Ovary (tissue), 9 donors: Measurements from ENCODE around the gene GNPTG. TPM values are rescaled to one million over a fixed set of nuclear protein-coding genes. Genes with fewer than 3 reads are reported as not detected.

Experiments
- DNase-seq, 5 donors: peaks; one replicate each; pipeline ENCODE4 v3.0.0-alpha.2; 2019 to 2020
- H3K27ac ChIP-seq, 2 donors: fragments of 200-600 bp; one replicate each; pipeline versions ENCODE4 v1.5.1 to v1.8.0; 2019 to 2022
- H3K27me3 ChIP-seq: fragments of 200-600 bp; one replicate; pipeline ENCODE4 v1.8.0; 2022
- H3K36me3 ChIP-seq: fragments of 200-600 bp; sonication (generic); one replicate; pipeline ENCODE4 v1.5.1; 2019
- H3K4me1 ChIP-seq: one replicate; pipeline ENCODE4 v1.8.1; 2013; ENCODE audit warnings: mild to moderate bottlenecking, moderate library complexity; ENCODE audit not compliant: insufficient read depth
- H3K4me3 ChIP-seq: fragments of 200-600 bp; sonication (generic); one replicate; pipeline ENCODE4 v1.5.1; 2017
- H3K9me3 ChIP-seq, 2 donors: fragments of 200-600 bp in 1 of 2; sonication (generic) in 1 of 2; one replicate each; pipeline versions ENCODE4 v1.5.1 to v1.8.1; 2013 to 2019; ENCODE audit warnings: mild to moderate bottlenecking in 1 of 2, moderate library complexity in 1 of 2
- CTCF ChIP-seq, 3 donors: fragments of 450-650 bp in 2 of 3; fragments of 200-600 bp in 1 of 3; IDR thresholded peaks; one replicate each; pipeline versions ENCODE4 v1.5.1 to v1.8.0; 2016 to 2022; ENCODE audit warnings: antibody characterized with exemption in 3 of 3, mild to moderate bottlenecking in 1 of 3
- EP300 ChIP-seq: sonication (generic); formaldehyde crosslinking; IDR thresholded peaks from one replicate; pipeline ENCODE4 v1.6.1; 2017; ENCODE audit warnings: antibody characterized with exemption
- POLR2A ChIP-seq: fragments of 450-650 bp; IDR thresholded peaks from one replicate; pipeline ENCODE4 v1.6.1; 2017; ENCODE audit warnings: antibody characterized with exemption, mild to moderate bottlenecking, moderate library complexity
- WGBS, 3 donors: extraction: QIAGEN DNeasy Blood & Tissue Kit in 1 of 3; methylation state at CpG; one replicate each; pipeline versions ENCODE4 v1.1.5 to v1.1.7; 2013 to 2017; 5-methylcytosine and 5-hydroxymethylcytosine counted together
- intact Hi-C, 4 donors: fragments of 100-400 bp; cut with DNase I; formaldehyde crosslinking; loops; one replicate each; pipeline versions ENCODE4 v1.11.0 to v1.15.1; 2022 to 2023
- polyA plus RNA-seq, 2 donors: library from polyadenylated mRNA; stranded (reverse); fragments of 200-250 nt in 1 of 2; fragments of 350-450 nt in 1 of 2; fragmentation: Illumina TruSeq in 1 of 2; extraction: RNeasy Lipid Tissue Mini Kit (QIAGEN cat#74804) in 1 of 2; gene quantifications; one replicate each; pipeline ENCODE4 v1.2.3, GENCODE V29; 2013 to 2014
- total RNA-seq, 7 donors: library from RNA; depleted of rRNA in 2 of 7; stranded (reverse); fragments of >200 nt in 2 of 7; fragmentation: NEBNext Ultra II Directional in 3 of 7; extraction: Animal tissue kit (Norgen Biotek cat#: 25700) in 3 of 7; gene quantifications; one replicate each; pipeline versions ENCODE4 v1.1.0 to v1.2.4, GENCODE V29; 2016 to 2023
- donor health status: DM: no; HTN: no; CAD: no; lungs with moderate emphysema.
- donor health status: DM: no; HTN: no; CAD: no.
- donor health status: Bipolar disorder and iron deficiency.
- donor health status: DM: yes; HTN: yes; CAD: no.
- donor health status: DM: no; HTN: no; CAD: no.
- donor health status: DM: yes; HTN: yes; CAD: no.

Gene GNPTG
- total and polyA plus RNA-seq, 9 donors = 26.0 to 68.1 (median 55.4) TPM

- peaks cover 27% of the 10 kb centered on the region for H3K4me1 ChIP-seq
- no peak for DNase-seq
- H3K36me3 ChIP-seq = no peaks in the 10 kb centered on the region
- intact Hi-C loops = loop anchor here in 1 of 4 donors (2.0 kb wide), 1 partner anchor 42 kb away; no protein-coding TSS in a partner anchor
- 3 to 7% (median 4%) methylated on average over 11 to 14 of the region's 14 CpGs for WGBS, 3 donors
- H3K27me3 ChIP-seq = no peaks in the 10 kb centered on the region
- TF ChIP-seq POLR2A = no peak
- TF ChIP-seq CTCF (IDR thresholded peaks at IDR 0.05) = no peak
- TF ChIP-seq EP300 = no peak
- H3K9me3 ChIP-seq = no peaks in the 10 kb centered on the region
- H3K27ac ChIP-seq = peak overlapping the region in 1 of 2 donors; percentile 49
- H3K4me3 ChIP-seq = peak overlapping the region; percentile 76
Measured at GRCh38 chr16:1310832-1311200, 40.9 kb upstream of the GNPTG start.

- Histone ChIP-seq H3K27me3 (no peaks in the 10 kb centered on the region), H3K4me1 (peaks cover 27% of the 10 kb centered on the region), H3K9me3 (no peaks in the 10 kb centered on the region), H3K4me3 (peak overlapping the region; percentile 76), H3K27ac (no peak overlapping the region), H3K36me3 (no peaks in the 10 kb centered on the region)
- TF ChIP-seq EP300 (no peak), POLR2A (no peak), CTCF (IDR thresholded peaks at IDR 0.05) (no peak)
- no peak for DNase-seq
- intact Hi-C loops = loop anchor here in 1 of 4 donors (2.0 kb wide), 1 partner anchor 42 kb away; no protein-coding TSS in a partner anchor
- WGBS, 3 donors = 8 to 13% (median 9%) methylated on average over 11 to 13 of the region's 13 CpGs
Measured at GRCh38 chr16:1311212-1311737, 40.5 kb upstream of the GNPTG start.

- H3K4me3 ChIP-seq = peak overlapping the region; percentile 76
- H3K36me3 ChIP-seq = no peaks in the 10 kb centered on the region
- H3K4me1 ChIP-seq = peaks cover 27% of the 10 kb centered on the region
- no peaks in the 10 kb centered on the region for H3K27me3 ChIP-seq
- H3K9me3 ChIP-seq = no peaks in the 10 kb centered on the region
- intact Hi-C loops = loop anchor here in 1 of 4 donors (2.0 kb wide), 1 partner anchor 41 kb away; no protein-coding TSS in a partner anchor
- TF ChIP-seq CTCF (IDR thresholded peaks at IDR 0.05) (no peak), POLR2A (no peak), EP300 (no peak)
- peak in 4 of 5 donors; percentile 57 to 78 (median 64) for DNase-seq
- 14 to 16% (median 15%) methylated on average over 32 to 35 of the region's 35 CpGs for WGBS, 3 donors
- no peak overlapping the region for H3K27ac ChIP-seq
Measured at GRCh38 chr16:1311738-1312466, 39.8 kb upstream of the GNPTG start.

GRCh38 chr16:1312467-1312816 lies 39.3 kb upstream of the GNPTG start:
- Histone ChIP-seq H3K4me3 (no peak overlapping the region), H3K36me3 (no peaks in the 10 kb centered on the region), H3K27me3 (no peaks in the 10 kb centered on the region), H3K27ac (no peak overlapping the region), H3K4me1 (peaks cover 27% of the 10 kb centered on the region), H3K9me3 (no peaks in the 10 kb centered on the region)
- intact Hi-C loops = no loop called here
- WGBS, 3 donors = 53 to 57% (median 53%) methylated on average over 3 to 16 of the region's 16 CpGs
- no peak for DNase-seq
- TF ChIP-seq POLR2A = no peak
- TF ChIP-seq EP300 = no peak
- TF ChIP-seq CTCF (IDR thresholded peaks at IDR 0.05) = no peak
